GM18873 (cell line): ENCODE data around the gene RBM20.
"Not testable (repeated sequence)": the region's sequence is repeated elsewhere in the genome, so short reads cannot be mapped to it uniquely, and the experiment has no call there.

Experiments
- ATAC-seq: cut with Tn5 transposase; IDR thresholded peaks from one replicate; pipeline ENCODE4 v1.9.1; 2021; ENCODE audit warnings: mild to moderate bottlenecking, moderate library complexity, moderate number of reproducible peaks; ENCODE audit not compliant: unreplicated experiment, low FRiP score

RBM20 gene

DNA sequence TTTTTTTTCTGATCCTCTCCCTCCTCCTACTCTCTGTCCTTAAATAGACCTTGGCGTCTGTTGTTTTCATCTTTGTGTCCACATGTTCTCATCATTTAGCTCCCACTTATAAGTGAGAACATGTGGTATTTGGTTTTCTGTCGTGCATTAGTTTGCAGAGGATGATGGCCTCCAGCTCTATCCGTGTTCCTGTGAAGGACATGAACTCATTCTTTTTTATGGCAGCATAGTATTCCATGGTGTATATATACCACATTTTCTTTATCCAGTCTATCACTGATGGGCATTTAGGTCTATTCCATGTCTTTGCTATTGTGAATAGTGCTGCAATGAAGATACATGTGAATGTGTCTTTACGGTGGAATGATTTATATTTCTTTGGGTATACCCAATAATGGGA is 20.8 kb upstream of the RBM20 start:
- not testable (repeated sequence) for ATAC-seq

DNA sequence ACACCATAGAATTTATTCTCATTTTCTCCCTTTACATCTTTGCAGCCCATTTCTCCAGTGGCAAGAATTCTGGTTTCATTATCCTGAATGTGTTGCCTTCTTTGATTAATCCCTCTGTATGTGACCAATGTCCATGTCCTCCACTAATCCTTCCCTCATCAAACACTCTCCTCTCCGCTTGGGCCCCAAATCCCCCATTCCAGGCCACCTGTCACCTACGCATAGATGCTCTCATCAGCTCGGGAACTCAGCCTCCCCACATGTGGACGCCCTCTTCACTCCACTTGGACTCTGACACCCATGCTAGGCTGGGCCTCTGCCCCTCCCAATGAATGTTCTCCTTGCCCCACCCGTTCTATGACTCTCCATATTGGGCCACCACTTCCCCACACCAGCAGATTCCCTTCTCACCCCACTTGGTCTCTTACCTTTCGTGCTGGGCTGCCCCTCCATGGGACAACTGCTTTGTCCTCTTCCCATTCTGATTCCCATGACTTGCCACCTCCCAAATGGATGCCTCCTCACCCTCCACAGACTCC is 18.7 kb upstream of the RBM20 start:
- ATAC-seq = no peak

DNA sequence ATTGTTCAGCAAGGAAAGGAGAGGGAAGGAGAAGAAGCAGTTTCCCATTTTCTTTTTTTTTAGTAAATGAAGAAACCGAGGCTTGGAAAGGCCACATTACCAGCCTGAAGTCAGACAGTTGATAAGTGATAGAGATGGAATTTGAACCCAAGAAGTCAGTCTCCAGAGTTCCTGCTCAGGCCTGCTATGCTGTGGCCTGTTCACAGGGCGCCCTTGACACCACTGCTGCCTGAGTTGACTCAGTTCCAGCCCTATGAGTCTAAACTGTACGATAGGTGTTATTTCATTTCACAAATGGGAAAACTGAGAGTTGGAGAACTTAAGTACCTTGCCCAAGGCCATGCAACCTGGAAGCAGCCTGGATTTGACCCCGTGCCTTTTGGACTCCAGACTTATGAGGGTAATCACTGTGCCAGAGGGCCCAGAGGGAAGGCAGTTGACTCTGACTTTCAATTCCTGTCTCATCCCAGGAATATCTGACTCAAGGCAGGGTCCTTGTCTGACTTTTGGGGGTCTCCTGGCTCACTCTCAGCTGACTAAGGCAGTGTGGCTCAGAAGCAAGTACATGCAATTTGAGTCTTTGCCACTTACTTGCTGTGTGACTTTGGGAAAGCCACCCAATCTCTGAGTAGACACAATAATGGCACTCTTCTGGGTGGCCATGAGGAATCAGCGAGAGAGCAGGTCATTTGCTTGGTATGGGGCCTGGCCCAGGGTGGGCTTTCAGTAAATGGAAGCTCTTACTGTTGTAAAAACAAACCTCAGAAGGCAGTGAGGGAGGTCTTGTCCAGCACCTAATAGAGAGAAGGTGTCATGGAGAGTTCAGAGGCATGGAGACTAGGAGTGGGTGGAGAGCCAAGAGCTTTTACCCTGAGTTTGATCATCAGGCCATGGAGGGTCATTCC is 17.9 kb upstream of the RBM20 start:
- no peak for ATAC-seq

GRCh38 chr10:110628161-110628560 is 16.0 kb upstream of the RBM20 start:
- ATAC-seq = no peak

DNA sequence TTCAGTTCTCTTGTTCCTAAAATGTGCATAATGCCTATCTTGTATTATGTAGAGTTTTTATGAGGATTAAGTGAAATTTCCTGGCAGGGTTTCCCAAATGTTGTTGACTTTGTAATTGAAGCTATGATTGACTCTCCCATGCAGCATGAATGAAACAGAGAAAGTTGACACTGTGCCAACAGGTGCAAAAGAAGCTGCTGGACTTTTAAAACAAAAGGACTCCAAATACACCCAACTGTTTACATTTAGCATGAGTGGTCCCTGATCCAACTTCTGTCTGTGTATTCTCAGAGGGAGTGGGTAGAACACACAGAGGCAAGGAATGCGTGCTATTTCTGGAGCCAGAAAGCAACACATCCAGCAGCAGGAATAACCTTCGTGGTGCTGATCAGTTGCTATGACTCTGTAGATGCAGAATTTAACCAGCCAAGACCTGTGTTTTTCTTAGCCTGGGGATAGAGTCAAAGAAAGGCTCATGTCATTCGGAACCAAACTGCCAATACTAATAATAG is 14.4 kb upstream of the RBM20 start:
- ATAC-seq = no peak

DNA sequence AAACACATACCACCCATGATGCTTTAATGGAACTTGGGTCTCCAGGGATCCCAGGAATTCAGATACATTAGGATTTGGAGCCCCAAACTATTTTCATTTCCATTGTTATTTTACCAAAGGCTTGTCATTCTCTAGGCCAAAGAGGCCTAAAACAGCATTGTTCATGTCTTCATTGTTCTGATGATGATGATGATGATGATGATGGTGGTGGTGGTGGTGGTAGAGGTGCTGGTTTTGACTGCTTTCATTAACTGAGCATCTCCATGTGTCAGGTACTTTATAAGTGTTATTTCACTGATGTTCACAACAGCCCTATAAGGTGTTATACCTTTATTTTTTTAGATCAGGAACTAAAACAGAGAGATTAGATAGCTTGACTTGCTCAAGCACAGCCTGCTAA is 12.2 kb upstream of the RBM20 start:
- ATAC-seq = no peak

GRCh38 chr10:110632591-110633215 is 11.4 kb upstream of the RBM20 start:
- ATAC-seq = no peak

GRCh38 chr10:110634527-110635209 is 9.5 kb upstream of the RBM20 start:
- no peak for ATAC-seq

DNA sequence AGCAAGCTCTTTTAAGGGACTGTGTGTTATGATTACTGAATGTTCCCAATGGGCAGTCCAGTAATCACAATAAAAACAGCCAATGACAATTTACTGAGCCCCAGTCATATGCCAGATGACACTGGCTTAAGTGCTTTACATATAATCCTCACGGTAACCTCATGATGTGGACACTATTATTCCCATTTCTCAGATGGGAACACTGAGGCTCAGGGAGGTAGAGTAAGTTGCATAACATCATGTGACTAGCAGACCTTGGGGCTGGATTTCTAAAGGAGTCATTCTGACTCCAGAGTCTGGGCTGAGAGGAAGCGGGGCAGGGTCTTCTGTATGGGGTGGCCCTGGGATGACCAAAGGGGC is 7.6 kb upstream of the RBM20 start:
- ATAC-seq = no peak

- no peak for ATAC-seq
These were observed 7.1 kb upstream of the RBM20 start for GRCh38 chr10:110636932-110637557.

GRCh38 chr10:110637558-110638053 is 6.5 kb upstream of the RBM20 start:
- ATAC-seq = no peak

- no peak for ATAC-seq
These were observed 5.8 kb upstream of the RBM20 start for GRCh38 chr10:110638319-110638718.

GRCh38 chr10:110639046-110639445 is 5.1 kb upstream of the RBM20 start:
- not testable (repeated sequence) for ATAC-seq

DNA sequence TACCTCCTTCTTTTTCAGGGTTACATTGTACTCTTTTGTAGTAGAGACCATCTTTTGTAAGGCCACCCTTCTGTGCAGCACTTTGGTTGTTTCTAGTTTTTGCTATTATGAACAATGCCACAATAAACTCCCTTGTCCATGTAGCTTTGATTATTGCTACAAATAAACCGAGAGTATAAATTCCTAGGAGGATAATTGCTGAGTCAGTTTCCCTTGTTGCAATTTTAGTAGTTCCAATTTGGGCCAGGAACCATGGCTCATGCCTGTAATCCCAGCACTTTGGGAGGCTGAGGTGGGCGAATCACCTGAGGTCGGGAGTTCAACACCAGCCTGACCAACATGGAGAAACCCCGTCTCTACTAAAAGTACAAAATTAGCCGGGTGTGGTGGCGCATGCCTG is 4.3 kb upstream of the RBM20 start:
- ATAC-seq = not testable (repeated sequence)

DNA sequence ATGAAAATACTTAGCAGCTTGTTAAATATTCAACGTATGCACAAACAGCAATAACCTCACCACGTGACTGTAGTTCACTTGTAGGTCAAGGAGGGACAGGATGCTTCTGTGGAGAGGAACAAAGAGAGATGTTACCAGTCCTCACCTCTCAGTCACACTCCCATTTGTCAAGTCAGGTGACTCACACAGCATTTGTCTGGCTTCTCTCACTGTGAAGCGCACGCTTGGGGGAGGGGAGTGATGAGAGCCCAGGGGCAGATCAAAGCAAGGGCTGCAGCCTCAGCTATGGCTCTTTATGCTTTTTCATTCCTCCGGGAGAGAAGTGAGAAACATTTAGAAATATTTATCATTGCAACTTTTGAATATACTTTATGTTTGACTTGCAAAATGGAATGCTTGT is 2.9 kb upstream of the RBM20 start:
- no peak for ATAC-seq

DNA sequence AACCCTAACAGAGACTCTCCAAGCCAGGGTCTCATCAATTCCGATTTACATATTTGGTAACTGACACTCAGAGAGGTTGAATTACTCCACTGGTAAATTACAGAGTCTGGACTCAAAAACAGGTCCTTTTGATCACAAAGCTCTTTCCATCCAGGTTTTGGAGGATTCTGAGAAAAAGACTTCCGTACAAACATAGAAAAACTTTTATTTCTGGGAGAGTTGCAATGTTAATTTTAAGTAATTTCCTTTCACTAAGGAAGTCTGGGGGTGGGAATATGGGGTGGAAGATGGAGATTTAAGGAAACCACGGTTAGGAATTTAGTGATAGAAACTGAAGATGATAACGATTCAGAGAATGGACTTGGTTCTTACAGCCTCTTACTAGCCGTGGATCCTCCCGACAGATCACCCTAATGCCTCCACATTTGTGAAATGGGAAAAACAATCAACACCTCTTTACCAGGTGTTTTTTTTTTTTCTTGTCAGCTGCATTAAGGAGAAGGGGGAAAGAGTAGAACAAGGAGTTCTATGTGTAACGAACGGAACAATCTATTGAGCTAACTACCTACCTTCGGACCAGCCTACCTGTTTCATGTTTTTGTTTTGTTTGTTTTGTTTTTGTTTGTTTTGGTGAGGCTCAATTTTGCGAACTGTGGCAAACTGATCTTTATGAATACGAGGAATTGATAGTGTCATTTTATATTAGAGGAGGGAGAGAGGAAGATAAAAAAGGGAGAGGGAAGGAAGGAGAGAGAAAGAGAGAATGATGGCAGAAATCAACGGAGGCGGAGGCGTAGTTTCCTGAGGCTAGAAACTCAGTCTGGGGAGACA is 1.7 kb upstream of the RBM20 start:
- no peak for ATAC-seq

DNA sequence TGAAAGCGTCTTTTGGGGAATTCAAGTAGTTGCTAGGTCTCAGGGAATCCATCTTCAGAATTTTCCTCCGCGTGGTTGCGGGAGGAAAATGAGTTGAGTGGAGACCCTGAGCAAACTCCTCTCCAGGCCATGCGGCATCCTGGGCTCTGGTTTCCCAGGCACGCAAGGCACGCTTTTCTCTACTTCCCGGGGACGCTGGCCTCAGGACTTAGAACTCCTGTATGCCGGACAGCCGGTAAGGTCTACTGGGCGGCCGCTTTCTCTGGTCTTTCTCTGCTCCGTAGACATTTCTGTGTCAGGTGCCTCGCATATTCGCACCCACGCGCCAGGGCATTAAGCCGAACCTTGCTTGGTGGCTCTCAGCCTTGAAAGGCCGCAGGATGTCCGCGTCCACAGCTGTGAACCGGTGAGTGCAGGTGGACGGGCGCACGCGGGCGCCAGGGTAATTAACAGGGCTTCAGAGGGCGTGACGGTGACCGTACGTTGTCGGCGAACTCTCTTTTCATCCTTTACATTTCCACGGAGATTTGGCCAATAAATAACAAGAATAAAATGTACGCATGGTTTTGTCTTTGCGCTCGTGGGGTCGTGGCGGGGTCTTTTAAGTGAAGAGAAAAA is 992 bp upstream of the RBM20 start:
- no peak for ATAC-seq

DNA sequence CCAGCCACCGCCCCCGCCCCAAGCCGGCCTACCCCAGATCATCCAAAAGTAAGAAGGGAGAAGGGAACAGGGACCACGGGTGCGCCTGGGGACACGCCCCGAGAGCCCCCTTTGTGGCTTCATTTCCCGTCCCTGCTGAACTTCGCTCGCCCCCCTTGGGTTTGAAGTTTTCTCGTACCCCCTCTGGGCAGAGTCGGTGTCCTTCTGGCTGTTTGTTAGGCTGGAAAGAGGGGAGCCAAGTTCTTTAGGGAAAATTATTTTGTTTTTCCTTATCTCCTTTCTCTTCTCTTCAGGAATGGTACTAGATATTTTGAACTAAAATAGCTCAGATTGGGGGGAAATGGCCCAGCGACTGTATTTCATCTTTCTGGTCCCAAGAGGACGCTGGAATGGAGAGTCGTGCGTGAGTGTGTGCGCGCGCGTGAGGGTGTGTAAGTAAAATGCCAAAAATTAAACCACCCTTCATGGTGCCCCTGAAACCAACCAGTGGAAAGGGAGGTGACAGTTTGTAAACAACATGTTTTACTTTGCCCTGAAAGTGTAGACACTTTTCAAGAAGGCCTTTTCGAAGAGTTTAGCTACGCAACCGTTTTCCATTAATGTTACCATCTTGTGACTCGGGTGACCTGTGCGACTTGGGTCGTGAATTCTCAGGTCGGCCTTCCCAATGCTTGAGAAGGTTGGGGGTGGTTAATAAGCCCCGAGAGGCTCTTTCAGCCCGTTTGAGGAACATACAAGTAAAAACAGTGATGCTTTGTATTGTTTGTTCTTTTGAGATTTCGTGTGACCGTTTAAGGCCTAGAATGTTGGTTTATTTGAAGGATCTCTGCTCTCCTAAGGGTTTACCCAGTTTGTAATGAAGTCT is 694 bp downstream of the RBM20 start:
- ATAC-seq = no peak
